Lower leg skin (tissue), 3 donors: ENCODE measurements around the gene FOXP4.

ENCODE experiments used
- CTCF ChIP-seq, 3 donors: fragments of 450-650 bp; IDR thresholded peaks; one replicate each; pipeline ENCODE4 v1.5.1; 2016; ENCODE audit warnings: antibody characterized with exemption in 3 of 3, mild to moderate bottlenecking in 3 of 3, moderate library complexity in 2 of 3
- POLR2A ChIP-seq, 2 donors: fragments of 450-650 bp; IDR thresholded peaks; one replicate each; pipeline ENCODE4 v1.6.1; 2016 to 2017; ENCODE audit warnings: antibody characterized with exemption in 2 of 2, mild to moderate bottlenecking in 1 of 2, moderate library complexity in 1 of 2

DNA sequence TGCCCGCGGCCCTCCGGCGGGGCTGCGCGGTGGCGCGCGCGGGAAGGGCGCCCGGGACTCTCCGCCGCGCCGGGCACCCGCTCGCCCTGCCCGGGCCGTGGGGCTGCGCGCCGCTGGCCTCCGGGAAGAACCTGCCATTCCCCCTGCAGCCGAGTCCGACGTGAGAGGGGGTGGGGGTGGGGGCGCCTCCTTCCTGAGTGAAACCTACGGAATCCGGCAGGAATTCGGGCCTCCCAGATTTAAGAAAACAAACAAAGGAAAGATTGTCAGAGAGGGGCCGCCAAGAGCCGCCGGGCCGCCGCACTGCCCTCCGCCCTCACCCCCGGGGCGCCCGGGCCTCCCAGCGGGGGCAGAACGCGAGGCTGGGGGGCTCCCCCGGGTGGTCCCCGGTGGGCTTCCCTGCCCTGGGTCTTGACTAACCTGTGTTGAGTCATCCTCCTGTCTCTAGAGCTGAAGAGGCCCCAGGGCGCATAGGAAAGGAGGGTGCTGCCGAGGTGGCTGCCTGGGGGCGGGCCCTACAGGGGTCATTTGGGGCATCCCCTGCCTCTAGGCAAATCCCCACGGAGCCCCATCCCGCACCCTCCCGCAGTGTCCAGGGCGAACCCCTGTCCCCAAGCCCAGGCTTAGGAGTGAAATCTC is 42.2 kb upstream of the FOXP4 start:
- TF ChIP-seq CTCF (IDR thresholded peaks at IDR 0.05) (no peak), POLR2A (IDR thresholded peaks at IDR 0.05) (no peak)
